Hippocampal formation (tissue), 2 donors: ENCODE results near the gene SLC48A1.
A peak's percentile ranks its signal among the peaks of the same experiment; 100 is the strongest.

Experiments
- DNase-seq, 2 donors: peaks; one replicate each; lab custom pipeline; 2025; lab: John Stamatoyannopoulos, UW

Gene SLC48A1

DNA sequence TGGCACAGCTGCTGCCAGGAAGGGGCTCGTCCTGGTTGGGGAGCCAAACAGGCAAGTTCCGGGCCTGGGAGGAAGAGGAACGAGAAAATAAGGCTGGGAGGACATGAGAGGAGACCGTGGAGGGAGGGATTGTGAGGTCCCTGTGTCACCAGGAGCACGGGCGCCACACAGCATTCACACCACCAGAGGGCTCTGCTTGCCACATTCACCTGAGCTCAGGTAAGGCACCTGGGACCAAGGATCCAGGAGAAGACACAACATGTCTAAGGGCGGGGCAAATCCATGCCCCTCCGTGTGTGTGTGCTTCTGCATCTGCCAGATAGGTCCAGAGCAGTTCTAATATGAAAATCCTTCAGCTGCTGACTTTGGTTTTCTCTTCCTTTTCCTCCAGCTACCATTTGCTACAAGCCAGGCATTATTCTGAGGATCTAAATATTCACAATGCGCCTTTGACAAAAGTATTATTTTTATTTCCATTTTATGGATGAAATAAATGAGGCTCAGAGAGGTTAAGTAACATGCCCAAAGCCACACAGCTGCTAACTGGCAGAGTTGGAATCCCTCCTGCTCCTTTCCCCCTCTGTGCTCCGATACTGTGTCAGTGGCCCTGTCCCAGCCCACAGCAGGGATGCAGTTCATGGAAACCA, 28.9 kb upstream of the SLC48A1 start:
- DNase-seq, result no peak

DNA sequence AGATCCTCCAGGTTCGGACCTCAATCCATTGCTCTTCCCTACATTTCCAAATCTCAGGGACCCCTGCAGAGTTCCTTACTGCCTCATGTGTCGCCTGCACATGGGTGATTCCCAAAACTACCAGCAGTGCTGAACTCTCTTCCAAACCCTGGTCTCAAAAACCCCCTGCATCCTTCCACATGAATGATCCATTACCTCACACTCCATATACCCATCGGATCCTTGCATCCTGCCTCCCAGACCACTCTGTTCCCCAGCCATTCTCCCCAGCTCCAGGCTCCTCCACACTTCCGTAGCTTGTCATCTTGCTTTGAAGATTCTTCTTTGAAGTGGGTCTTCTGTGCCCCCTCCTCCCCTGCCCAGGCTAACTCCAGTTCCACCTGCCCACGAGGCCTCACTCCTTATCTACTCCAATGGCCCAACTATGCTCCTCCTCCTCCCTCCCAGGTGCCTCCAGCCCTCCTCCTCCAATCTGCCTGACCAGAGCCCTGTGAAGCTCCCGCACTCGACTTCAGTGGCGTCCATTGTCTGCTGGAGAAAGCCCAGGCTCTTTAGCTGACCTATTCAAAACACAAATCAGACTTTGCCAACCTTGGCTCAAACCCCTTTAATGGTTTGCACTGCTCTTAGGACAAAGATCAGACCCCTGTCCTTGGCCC, 28.1 kb upstream of the SLC48A1 start:
- DNase-seq, result no peak

DNA sequence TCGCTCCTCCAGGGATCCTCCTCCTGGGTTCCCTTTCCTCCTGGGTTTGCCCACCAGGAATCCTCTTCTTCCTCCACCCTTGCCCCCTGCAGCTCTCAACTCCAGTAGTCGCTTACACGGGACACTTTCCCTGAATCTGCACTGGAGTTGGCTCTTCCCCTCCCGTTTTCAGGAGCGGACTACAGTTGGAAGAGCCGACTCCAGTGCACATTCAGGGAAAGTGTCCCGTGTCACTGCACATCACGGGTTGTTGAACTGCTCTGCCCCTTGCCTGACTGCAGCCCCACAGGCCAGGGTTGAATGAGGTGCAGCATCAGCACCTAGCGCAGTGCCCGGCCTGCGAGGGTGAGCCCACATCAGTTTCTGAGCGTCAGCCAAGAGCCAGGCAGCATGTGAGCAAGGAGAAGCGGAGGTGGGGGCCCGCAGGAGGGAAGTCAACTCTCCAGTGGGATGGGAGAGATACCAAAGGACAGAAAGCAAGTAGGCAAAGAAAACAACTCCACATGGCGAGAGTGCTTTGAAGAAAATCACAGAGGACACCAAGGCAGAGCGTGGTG, 27.5 kb upstream of the SLC48A1 start:
- no peak for DNase-seq

DNA sequence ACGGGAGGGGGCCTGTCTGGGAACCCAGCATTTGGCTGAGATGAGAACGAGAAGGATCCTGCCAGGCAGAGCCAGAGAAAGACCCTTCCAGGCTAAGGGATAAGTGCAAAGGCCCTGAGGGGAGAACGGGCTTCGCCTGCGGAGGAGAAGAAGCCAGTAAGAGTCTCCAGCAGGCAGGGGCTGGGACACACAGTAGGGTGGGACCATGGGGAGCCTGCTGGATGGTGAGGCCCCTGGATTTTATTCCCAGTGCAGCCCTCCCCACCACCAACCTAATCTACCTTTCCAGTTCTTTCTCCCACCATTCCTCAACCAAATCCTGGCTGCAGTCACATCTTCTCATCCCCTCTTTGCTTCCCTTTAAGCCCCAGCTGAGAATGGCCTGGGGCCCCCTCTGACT, 27.0 kb upstream of the SLC48A1 start:
- no peak for DNase-seq

DNA sequence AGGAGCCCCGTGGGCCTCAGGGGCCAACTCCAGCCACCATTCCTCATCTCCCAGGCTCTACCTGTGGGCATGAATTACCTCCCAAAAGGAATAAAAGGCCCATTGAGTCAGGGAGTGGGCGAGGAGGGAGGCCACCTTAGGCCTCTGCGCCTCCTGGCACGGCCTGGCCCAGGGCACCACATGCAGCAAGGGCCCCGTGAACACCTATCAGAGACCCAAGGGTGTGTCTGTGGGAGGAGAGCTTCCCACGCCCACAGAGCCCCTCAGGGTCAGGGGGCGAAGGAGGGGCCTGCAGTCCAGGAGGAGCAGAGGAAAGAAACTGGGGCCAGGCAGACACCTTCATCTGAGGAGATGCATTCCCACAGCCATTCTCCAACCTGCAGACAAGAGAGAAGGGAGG, 26.5 kb upstream of the SLC48A1 start:
- no peak for DNase-seq

DNA sequence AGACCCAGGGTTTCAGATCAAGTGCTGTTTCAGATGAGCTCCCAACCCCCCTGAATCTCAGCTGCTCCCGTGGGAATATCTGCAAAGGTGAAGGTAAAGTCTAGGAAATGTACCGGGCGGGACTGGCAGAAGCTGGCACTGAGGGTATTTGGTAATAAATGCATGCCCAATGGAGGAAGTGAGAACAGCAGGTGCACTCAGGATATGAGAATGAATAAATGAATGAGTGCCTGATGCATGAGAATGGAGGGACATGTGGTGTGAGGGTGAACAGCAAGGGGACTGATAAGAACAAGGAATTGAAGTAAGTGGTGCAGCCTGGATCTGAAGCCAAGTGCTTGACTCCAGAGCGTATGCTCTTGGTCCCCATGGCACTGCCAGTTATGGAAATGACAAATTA, 25.9 kb upstream of the SLC48A1 start:
- no peak for DNase-seq

DNA sequence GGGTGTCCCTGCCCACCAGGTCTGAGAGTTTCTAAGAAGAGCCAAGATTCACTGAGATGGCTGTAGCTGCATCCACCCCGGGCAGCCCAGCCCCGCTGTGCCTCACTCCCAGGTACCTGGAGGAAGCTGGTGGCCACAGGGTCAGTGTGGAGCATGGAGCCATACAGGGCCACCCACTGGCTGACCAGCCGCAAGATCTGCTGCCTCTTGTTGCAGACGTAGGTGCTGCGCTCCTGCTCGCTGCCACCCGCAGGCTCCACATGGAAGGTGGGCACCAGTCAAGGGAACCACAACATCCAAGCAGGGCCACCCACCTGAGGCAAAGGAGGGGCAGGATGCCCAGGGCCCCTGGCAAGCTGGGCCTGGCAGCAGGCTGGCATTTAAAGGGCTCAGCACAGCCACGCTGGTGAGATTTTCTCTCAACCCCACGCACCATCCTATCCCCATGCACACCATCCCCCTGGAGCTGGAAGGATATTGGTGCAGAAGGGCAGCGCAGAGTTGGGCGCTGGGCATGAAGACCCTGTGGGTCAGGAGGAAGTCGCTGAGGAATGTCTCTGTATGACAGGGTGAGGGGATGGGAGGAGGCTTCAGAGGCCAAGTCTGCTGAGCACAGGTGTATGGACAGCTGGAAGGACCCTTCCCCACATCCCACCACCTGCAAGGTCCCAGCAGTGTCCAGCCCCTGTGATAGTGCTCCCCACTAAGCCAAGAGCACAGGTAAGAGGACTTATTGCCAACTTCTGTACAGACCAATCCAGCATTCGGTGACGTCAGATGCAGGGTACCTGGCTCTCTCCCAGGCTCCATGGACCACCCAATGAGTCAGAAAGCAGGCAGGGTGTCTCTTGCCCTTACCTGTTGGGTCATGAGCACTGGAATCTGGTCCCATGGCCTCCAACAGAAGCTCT, 25.2 kb upstream of the SLC48A1 start:
- no peak for DNase-seq

DNA sequence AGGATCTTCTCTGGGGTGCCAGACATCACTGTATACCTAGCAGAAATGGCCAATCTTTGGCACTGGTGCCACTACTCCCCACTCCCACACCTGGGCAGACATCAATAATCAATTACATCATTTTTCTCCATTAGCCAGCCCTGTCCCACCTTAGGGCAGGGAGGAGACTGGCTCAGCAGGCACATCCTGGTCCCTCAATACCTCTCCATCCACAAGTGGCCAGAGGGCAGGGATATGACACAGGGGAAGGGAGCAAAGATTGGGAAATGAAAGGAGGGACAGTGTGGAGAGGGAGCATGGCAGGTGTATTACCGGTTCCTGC, 24.6 kb upstream of the SLC48A1 start:
- no peak for DNase-seq

DNA sequence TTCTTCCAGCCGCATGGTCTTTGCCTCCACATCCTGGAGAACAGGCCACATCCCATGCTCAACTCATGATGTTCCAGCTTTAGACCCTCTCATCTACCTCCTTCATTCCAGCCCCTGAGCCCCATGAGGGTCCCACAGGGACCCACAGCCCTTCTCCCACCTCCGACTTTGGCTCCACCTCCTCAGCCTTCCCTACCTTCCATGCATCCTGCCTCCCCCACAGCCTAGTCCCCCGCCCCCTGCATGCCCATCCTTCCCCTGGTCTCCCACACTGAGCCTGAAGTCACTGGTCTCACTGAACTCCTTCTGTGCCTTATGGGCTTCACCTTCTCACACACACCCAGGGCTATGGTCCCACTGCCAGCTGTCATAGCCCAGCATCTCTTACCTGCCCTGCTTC, 24.1 kb upstream of the SLC48A1 start:
- DNase-seq, result no peak

DNA sequence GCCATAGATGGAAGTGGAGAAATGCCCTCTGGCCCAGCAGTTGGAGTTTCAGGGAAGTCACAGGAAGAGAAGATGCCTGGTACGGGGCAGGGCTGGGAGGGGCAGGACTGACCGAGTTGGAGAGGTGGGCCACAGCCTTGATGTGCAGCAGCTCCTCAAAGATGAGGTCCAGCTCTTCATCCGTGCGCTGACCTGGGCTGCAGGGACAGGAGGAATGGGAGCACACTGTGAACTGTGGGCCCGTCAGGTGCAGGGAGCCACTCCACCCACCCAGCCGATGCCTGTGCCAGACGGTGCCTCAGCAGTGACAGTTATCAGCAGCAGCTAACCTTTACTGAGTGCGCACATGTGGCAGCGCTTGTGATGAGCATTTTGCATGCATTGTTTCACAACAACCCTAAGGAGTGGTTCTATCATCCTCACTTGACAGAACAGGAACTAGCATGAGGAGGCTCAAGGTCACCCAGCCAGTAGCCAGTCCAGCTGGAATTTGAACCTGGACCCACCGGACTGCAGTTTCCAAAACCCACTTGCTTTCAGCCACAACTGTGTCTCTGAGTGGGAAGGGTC, 22.7 kb upstream of the SLC48A1 start:
- no peak for DNase-seq

DNA sequence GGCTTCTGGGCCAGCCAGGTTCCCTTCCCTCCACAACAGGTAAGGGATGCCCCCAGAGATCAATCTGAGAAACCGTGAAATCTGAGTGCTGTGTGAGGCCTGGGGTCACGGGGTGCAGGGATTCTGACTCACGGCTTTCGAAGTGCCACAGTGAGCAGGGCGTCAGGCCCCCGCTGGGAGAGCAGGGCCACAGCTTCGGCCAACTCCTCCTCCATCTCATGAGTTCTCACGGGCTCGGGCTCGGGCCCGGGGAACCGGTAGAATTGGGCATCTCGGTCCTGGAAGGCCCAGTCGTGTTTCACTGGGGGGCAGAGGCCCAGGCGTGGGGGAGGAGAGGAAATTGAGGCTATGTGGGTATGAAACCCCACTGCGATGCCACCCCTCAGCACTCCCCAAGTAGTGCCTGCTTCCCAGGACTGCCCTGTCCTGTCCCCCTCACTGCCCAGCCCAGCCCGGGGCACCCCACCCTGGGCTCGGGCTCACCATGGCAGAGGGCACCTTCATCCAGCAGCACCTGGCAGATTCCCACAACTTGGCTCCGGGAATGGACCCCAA, 22.0 kb upstream of the SLC48A1 start:
- no peak for DNase-seq

DNA sequence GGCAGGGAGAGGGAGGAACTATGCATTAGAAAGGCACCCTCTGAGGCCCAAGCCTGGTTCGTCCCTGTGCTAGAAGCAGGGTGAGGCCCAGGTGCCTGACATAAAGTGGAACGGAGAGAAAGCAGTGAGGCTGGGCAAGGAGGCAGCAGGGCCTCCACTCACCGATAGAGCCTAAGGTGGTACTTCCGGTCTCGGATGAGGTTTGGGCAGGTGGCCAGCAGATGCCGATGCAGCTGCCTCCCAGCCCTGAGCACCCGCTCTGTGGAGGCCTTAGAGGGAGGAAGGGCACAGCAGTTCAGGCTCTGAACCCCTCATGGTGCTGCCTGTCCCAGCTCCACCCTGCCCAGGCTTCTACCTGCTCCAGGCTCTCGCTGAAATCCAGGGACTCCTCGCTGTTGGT, 21.5 kb upstream of the SLC48A1 start:
- no peak for DNase-seq

DNA sequence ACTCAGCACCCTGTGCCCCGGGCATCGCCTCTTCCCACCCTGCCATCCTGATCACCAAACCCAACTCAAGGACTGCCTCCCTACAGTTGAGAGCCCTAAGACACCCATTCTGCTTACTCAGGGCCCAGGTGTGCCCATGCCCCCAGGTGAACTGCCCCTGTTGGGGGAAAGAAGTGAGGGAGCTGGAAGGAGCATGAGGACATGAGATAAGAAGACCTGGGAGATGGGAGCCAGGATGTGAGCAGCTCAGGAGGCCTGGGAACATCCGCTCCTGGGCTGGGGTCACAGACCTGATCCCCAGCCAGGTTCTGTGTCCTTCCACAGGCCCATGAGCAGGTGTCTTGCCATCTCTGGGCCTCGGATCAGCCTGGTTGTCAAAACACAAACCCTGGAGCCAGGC, 20.9 kb upstream of the SLC48A1 start:
- no peak for DNase-seq

DNA sequence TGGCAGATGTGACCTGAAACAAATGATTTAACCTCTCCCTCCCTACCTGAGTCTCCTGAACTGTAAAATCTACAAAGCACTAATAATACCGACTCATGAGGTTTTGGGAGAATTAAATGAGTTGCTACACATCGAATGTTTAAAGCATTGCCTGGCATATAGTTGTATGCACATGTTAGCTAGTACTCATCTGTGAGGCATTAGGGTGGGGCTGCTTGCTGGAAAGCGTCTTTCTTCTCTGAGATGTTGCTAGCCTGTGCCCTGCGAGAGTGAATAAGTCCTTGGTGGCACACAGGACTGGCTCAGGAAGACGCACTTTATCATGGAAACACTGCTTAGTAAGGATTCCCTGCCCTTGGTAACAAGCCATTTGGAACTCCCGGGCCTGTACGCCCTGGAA, 20.5 kb upstream of the SLC48A1 start:
- no peak for DNase-seq

DNA sequence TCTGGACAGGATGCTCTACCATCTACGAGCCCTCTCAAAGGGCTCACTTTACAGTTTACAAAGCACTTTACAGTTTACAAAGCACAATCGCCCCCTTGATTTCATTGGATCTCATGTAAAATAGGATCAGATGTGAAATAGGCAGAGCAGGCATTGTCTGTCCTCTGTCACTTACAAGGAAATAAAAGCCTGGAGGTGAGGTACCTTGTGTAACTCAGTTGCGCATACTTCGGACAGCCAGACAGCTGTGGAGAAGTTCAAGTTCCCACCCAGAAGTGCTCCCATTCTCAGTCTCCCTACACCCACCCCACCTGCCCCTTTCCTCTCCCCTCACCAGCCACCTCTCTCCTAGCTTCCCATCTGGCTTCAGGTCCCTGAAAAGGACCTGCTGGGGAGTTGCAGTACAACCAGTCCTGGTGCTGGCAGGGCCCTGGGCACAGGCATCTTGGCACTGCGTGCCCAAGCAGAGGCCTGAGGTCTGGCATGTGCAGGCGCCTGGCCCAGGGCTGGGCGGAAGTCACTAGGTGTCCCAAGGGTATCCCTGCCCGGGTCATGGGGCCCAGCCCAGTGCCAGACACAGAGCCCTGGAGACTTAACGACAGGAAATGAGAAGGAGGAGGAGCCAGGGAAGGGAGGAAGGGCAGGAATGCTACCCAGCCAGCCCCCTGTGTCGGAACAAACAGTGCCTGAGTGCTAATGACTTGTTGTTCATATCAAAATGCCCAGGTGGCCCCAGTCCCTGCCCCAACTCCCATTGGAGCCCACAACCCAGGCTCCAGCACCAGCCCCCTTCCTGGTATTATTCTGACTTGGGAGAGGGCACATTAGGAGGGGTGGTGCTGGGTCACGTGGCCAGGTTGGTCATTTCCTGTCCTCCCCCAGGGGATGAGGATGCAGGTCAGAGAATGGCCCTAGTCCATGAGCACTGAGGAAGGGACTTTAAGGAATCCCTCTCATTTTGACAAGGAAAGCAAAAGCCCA, 19.7 kb upstream of the SLC48A1 start:
- DNase-seq, result peak in 1 of 2 donors; percentile 27

DNA sequence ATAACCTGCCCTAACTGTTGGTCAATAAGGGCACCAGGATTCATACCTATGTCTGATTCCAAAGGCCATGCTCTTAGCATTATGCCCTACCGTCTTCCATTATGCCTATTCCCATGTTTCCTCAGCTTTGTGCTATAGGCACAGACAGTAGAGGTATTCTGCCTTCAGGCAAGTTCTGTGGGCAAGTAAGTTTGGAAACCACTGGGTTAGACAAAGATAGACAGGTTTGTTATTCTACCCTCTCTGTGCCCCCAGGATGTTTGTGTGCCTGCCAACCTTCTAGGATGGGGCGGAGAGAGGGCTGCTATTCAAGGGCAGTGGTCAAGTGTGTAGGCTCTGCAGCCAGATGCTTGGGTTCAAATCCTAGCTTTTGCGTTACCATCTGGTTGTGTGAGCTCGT, 18.9 kb upstream of the SLC48A1 start:
- no peak for DNase-seq

DNA sequence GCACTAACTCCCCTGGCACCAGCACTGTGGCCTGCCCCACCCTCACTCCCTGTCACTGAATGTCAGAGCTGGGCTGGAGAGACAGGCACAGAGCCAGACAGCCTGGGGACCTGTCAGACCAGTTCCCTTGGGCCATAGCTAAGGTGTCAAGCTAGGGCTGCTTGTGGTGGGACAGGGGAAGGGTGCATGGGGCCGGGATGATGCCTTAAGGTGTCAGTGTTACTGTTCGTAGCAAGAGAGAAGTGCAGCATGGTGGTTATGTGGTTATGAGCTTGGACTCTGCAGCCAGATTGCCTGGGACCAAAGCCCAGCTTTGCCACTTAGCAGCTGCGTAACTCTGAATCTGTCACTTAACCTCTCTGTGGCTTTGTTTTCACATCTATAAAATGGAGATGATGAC, 18.2 kb upstream of the SLC48A1 start:
- no peak for DNase-seq

DNA sequence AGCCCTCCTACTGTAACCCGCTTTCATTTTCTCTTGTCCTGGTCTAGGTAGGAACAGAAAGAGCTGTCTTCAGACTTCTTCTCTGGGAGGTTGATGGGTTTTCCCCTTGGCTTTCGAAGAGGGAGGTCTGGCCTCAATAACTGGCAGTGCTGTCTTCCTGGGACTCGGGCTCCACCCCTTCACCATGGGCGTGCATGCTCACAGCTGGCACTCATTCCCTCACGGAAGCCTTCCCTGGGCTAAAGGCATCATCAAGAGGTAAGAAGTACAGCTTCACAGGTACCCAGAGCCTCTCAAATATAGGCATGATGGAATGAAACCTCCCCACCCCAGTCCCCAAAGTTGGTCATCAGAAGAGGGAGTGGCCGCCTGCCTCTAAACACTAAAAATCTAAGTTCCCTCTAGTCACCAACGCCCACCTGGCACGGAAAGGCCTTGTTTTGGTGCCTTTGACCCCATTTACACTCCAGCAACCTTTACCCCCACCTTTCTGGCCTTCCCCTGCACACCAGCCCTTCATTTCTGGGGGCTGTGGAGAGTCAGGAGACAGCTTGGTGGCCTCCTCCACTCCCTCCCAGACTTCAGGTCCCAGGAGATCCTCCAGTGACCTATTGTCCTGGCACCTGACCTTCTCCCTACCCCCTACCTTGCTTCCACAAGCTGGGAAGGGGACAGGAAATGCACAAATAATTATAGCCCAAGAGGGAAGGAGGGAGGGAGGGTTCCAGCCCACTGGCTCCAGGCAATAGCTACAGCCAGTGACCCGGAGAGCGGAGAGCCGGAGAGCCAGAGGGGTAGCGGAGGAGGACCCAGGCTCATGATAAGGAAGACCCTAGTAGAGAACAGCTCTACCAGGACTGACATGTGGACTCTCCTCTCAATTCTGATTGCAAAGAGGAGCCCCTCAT, 17.1 kb upstream of the SLC48A1 start:
- peak in 1 of 2 donors; percentile 19 for DNase-seq

DNA sequence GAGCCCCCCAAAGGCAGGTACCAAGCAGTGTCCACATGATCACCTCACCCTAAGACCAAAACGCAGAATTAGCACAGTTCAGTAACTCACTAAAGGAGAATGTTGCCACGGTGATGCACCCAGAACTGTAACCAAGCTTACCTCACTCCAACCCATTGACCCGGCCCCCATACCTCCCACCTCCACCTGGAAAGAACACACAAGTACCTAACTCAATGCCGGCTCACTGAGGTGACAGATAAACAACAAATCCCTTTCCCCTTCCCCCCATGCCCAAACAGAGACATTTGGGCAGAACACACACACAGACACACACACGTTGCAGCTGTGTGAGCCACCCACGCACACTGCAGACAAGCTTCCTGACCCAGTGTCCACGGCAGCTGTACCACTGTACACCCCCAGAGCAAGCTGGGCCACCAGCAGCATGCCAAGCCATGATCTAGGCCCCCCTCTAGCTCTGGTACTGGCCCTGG, 15.6 kb upstream of the SLC48A1 start:
- DNase-seq, result peak in 1 of 2 donors; percentile 56
